NCI-H128 (cell line): ENCODE results near the gene PSME4.
A peak's percentile ranks its signal among the peaks of the same experiment; 100 is the strongest.
"Not testable (repeated sequence)": the region's sequence is repeated elsewhere in the genome, so short reads cannot be mapped to it uniquely, and the experiment has no call there.

Experiments
- DNase-seq: peaks from one replicate; lab custom pipeline; 2025; ENCODE audit not compliant: unreplicated experiment; lab: John Stamatoyannopoulos, UW

PSME4 gene

DNA sequence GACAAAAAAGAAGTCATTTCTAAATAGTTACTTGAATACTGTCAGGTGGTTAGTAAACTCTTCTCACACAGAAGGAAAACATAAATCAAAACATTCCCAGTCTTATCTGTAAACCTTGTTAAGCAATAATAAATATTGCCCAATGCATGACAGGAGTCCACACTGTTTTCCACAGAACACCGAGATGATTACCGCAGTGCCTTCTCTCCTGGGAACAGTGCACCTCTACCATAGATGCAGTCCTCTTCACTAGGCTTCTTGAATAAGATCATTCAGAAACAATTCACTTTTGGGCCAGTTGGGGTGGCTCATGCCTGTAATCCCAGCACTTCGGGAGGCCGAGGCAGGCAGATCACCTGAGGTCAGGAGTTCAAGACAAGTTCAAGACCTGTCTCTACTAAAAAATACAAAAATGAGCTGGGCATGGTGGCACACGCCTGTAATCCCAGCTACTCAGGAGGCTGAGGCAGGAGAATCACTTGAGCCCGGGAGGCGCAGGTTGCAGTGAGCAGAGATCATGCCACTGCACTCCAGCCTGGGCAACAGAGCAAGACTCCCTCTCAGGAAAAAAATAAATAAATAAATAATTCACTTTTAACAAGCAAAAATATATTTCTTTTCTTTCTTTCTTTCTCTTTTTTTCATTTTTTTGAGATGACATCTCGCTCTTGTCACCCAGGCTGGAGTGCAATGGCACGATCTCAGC is 119.6 kb downstream of the PSME4 start:
- not testable (repeated sequence) for DNase-seq

DNA sequence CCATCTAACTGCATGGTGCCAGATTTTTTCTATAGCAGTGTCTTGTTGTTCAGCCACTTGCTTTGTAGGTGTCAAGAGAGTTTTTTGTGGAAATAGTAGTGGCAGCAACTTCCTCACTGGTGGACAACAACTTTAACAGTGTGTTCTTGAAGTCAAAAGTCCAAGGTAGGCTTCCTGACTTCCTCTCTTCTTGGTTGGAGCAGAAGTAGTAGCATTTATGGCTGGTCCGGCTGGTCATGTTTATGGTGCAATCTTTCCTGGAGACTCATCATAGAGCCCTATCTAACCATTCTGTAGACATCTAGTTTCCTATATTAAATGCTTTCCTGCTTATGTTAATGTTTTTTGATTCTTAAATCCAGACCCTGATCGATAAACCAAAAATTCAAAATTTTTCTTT is 122.7 kb downstream of the PSME4 start:
- DNase-seq, result no peak

DNA sequence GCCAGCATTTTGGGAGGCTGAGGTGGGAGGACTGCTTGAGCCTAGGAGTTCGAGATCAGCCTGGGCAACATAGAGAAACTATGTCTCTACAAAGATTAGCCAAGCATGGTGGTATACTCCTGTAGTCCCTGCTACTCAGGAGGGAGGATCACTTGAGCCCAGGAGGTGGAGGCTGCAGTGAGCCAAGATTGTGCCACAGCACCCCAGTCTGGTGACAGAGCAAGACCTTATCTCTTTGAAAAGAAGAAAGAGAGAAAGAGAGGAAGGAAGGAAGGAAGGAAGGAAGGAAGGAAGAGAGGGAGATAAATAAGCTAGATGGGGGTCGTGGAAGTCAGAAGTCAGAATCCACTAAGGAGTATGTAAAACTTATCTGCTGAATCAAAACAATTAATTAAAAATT is 127.2 kb downstream of the PSME4 start:
- no peak for DNase-seq

DNA sequence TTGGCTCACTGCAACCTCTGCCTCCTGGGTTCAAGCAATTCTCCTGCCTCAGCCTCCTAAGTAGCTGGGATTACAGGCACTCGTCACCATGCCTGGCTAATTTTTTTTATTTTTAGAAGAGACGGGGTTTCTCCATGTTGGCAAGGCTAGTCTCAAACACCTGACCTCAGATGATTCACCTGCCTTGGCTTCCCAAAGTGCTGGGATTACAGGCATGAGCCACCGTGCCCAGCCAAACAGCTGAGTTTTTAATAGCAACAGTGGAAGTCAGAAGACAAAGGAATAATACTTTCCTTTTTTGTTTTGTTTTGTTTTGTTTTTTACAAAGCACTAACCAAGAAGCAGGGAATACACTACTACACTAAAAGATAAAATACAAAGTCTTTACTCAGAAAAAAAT is 127.9 kb downstream of the PSME4 start:
- no peak for DNase-seq

DNA sequence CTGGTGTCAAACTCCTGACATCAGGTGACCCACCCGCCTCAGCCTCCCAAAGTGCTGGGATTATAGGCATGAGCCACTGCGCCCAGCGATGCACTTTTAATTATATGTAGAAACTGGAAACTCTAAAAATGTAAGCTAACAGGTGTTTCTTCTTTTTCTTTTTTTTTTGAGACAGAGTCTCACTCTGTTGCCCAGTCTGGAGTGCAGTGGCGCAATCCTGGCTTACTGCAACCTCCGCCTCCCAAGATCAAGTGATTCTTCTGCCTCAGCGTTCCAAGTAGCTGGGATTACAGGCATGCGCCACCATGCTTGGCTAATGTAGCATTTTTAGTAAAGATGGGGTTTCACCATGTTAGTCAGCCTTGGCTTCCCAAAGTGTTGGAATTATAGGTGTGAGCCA is 129.1 kb downstream of the PSME4 start:
- DNase-seq, result not testable (repeated sequence)

DNA sequence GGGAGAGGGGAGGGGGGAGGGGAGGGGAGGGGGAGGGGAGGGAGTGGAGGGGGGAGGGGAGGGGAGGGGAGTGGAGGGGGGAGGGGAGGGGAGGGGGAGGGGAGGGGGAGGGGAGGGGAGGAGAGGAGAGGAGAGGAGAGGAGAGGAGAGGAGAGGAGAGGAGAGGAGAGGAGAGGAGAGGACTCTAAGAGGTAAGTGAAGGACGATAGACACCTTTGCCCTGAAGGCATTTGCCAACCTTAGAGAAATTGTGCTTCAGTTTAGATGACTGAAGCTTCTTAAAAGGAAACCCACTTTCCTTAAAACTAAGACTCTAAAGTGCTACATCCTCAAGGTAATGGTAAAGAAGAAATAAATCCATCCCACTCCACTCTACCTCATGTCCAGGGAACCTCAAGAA is 130.2 kb downstream of the PSME4 start:
- DNase-seq, result no peak

DNA sequence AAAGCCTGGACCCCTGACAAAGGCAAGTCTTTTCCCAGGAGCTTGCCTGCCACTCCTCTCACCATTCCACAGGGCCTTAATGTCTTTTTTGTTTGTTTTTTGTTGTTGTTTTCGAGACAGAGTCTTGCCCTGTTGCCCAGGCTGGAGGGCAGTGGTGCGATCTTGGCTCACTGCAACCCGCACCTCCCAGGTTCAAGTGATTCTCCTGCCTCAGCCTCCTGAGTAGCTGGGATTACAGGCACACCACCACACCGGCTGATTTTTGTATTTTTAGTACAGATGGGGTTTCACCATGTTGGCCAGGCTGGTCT is 140.9 kb downstream of the PSME4 start:
- DNase-seq, result not testable (repeated sequence)

DNA sequence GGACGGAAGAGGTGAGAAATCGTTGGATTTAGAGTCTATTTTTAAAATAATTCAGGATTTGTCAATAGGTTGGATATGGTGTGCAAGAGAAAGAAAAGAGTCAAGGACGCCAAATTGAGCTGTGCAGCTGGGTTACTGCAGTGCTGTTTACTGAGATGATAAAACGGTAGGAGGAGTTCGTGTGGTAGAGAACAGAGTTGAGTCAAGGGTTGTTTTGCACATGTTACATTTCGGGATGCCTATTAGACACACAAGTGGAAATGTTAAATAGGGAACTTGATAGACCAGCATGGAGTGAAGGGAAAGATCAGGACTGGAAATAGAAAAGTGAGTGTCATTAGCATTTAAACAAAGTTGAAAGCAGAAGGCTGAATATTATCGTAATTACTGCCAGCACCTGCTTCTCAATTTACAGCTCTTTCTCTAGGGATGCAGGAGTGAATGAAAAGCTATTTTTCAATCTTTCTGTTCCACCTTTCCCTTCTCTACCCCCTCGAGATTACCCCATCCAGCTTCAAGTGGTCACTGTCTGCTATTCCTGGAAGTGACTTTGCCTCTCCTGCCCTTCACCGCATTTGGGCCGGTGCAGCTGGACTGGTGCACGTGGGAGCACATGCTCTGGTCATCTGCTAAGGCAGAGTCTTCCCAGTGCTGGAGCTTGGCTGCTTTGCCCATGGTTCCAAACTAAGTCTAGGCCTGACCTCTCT is 141.4 kb downstream of the PSME4 start:
- DNase-seq, result peak; percentile 20

DNA sequence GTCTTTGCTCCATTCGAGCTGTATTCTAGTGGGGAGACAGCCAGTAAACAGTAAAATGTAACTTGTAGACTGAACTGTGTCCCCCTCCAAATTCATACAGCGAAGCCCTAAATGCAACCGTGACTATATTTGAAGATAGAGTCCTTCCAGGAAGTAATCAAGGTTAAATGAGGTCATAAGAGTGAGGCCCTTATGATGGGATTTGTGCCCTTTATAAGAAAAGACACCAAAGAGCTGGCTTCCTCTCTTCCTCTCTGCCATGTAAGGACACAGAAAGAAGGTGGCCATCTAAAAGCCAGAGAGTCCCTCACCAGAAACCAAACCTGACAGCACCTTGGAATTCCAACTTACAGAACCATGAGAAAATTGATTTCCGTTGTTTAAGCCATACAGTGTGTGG is 142.5 kb downstream of the PSME4 start:
- DNase-seq, result no peak

DNA sequence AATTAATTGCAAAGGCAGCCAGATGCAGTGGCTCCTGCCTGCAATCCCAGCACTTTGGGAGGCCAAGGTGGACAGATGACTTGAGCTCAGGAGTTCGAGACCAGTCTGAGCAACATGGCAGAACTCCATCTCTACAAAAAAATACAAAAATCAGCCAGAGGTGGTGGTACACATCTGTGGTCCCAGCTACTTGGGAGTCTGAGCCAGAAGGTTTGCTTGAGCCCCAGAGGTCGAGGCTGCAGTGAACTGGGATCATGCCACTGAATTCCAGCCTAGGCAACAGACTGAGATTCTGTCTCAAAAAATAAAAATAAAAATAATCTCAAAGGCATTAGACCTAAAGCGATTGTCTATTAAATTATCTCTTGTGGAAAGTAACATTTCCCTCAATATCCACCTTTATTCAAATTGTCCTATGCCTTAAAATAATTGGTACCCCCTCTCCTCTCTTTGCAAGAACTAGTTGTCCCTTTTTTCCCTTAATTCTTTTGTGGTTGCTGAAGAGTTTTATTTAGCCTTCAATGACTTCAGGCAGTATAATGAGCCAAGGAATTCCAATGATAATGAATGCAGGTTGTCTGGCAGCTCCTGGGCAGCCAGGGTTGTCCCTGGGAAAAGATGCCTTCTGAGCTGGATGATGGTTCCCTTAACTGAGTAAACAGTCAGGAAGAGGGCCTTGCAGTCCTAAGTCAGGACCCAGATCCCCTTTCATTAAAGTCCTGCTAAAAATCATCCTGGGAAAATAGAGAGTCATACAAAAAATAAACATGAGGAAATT is 143.2 kb downstream of the PSME4 start:
- DNase-seq, result no peak

DNA sequence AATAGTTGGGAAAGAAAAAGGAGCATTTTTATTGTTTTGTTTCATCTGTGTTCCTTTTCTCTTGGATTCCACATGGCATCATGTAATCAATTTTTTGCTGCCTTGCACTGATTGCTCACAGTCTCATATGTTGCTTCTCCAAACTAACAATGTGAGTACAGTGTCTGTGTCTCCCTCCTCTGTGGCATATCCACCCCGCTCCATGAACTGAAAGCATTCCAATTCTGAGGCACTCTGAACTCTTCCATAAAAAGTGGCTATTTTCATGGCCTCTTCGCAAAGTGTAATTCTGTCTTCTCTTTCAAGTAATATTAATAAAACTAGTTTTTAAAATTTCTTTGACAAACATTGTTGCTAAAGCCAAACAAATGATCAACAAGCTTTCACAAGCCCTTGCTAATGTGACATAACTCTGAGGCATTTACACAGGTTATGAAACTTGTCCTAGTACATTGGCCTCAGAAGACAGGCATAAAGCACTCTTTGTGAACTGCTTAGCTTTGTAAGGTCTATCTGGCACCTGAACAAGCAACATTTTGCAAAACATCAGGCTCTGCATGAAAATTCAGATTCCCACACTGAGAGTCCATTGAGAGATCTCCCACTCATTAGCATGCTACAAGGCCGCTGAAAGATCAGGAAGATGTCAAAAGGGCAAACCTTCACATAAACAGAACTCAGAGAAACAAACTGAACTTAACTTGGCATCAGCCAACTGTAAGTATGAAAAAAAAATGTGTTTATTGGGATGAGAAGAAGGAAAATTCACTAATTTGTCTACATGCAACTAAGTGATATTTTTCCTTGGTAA is 144.0 kb downstream of the PSME4 start:
- no peak for DNase-seq

DNA sequence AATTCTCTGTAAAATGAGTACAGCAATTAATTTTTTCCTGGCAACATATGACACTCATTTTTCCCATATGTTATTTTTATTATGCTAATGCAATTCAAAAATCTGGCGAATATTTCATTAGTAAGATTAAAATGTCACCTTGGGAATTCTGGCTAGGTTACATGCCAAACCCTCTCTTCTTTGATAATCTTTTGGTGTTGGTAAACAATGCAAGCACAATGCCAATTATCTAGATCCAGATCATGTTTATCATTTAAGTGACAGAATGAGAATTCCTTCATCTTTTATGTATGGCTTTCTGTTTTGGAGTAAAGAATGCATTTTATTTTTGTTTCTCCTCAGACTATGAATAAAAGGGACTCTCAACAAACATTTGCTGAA is 144.8 kb downstream of the PSME4 start:
- no peak for DNase-seq

DNA sequence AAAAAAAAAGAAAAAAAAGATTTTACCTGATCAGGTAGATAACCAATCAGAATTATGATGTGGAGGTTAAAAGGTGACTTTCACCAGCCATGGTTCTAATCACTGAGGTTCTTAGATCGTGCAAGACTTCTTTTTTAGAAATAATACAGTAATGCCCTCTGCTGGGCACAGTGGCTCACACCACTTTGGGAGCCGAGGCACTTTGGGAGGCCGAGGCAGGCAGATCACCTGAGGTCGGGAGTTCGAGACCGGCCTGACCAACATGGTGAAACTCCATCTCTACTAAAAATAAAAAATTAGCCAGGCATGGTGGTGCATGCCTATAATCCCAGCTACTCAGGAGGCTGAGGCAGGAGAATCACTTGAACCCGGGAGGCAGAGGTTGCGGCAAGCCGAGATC is 147.2 kb downstream of the PSME4 start:
- not testable (repeated sequence) for DNase-seq

DNA sequence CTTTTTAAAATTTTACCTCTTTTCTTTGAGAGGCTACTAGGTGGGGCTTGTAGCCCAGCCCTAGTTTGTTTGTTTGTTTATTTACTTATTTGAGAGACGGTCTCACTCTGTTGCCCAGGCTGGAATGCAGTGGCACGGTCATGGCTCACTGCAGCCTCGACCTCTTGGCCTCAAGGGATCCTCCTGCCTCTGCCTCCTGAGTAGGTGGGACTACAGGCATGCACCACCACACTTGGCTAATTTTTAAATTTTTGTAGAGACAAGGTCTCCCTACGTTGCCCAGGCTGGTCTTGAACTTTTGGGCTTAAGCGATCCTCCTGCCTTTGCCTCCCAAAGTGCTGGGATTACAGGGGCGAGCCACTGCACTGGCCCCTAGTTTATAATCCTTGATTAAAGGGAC is 149.0 kb downstream of the PSME4 start:
- DNase-seq, result no peak

DNA sequence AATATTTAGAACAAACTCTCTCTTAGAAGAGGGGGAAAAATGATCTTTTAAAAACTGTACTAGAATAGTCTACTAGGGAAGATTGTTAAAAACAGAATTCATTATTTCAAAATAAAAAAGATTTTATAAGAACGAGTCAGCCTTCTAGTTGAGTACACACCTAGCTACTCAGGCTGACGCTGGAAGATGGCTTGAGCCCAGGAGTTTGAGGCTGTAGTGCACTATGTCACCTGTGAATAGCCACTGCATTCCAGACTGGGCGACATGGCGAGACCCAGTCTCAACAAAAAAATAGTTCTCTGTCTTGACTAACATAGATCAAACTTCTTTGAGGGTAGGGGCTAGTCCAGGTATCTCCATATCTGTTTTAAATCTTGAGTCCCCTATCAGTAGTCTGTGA is 150.1 kb downstream of the PSME4 start:
- no peak for DNase-seq

DNA sequence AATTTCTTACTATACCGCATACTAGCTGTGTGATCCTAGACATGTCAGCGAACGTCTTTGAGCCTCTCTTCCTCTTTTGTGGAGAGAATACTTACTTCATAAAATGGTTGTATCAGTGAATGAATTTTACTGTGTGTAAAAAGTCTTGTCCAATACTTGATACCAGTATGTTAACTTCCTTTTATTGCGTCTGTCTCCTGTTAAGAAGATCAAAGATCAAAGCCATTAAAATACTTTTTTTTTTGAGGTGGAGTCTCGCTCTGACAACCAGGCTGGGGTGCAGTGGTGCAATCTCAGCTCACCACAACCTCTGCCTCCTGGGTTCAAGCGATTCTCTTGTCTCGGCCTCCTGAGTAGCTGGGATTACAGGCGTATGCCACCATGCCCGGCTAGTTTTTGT is 150.7 kb downstream of the PSME4 start:
- no peak for DNase-seq

DNA sequence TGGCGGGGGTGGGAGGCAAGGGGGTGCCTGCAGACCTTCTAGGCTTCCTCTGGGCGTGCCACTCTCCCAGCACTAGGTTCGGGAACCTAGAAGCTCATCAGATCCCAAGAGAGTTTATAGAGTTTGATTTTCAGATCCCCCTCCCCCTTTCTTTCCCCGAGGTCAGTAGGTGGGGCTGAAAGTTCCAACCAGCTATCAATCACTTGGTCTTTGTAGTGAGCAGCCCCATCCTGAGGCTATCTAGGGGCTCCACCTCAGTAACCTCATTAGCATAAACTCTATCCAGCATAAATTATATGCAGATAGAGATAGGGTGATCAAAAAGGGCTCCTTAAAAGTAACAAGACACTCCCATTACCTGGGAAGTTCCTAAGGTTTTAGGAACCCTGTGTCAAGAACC is 151.2 kb downstream of the PSME4 start:
- DNase-seq, result no peak

DNA sequence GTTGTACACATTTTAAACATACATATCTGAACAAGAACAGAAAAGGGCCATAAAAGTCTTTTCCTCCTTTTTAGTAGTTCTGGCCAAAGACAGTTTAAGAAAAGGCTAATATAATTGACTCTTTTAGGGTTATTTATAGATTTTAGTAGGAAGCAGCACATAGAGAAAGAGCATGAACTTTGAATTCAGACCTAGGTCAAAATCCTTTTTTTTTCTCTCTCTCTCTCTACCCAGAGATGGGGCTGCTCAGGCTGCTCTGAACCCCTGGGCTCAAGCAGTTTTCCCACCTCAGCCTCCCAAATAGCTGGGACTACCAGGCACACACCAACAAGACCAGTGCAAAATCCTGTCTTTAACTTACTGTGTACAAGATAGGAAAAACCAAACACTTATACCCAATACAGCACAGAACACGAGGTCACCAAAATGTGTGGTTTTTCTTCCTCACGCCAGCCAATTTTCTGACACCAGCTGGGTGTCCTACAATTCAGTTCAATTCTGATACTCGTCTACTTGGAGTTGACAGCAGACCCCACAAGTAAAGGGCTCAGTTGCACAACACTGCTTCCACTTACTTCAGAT is 151.8 kb downstream of the PSME4 start:
- DNase-seq, result no peak
